ENCODE data around the gene CARD9.
"Not testable (repeated sequence)": the region's sequence is repeated elsewhere in the genome, so short reads cannot be mapped to it uniquely, and the experiment has no call there.

The CARD9 gene

GRCh38 chr9:136322756-136323330, 50.6 kb downstream of the CARD9 start:
- DNase-seq (ENCODE audit: low read depth), result no peak

DNA sequence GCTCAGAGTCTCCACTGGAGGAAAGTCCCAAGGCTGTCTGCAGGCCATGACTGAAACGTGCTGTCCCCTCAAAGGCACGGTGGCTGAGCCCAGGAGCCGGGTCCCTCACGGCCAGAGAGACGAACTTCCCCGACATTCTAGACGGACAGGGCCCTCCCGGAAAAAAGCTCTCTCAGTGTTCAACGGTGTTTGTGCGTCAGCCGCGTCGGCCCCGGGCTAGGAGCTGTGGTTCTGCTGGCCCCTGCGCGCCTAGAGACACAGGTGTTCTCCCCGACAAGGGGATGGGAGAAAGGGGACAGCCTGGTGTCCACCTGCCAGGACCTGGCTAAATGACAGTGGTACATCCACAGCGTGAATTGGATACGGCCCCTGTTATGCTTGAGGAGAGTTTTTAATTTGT, 51.9 kb downstream of the CARD9 start:
- no peak for DNase-seq (ENCODE audit: low read depth)

GRCh38 chr9:136320972-136321371, 52.5 kb downstream of the CARD9 start:
- DNase-seq (ENCODE audit: low read depth), result not testable (repeated sequence)

GRCh38 chr9:136319955-136320354, 53.5 kb downstream of the CARD9 start:
- DNase-seq (ENCODE audit: low read depth), result not testable (repeated sequence)

DNA sequence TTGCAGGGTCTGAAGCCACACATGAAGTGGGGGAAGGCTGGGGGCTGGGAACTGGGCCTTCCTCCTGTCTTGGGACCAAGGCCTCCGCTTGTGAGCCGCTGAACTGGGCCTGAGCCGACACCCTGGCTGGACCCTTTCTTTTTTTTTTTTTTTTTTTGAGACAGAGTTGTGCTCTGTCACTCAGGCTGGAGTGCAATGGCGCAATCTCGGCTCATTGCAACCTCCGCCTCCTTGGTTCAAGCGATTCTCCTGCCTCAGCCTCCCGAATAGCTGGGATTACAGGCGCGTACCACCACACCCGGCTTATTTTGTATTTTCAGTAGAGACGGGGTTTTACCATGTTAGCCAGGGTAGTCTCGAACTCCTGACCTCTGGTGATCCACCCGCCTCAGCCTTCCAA, 54.2 kb downstream of the CARD9 start:
- DNase-seq (ENCODE audit: low read depth), result not testable (repeated sequence)

GRCh38 chr9:136318776-136319241, 54.7 kb downstream of the CARD9 start:
- DNase-seq (ENCODE audit: low read depth), result no peak

DNA sequence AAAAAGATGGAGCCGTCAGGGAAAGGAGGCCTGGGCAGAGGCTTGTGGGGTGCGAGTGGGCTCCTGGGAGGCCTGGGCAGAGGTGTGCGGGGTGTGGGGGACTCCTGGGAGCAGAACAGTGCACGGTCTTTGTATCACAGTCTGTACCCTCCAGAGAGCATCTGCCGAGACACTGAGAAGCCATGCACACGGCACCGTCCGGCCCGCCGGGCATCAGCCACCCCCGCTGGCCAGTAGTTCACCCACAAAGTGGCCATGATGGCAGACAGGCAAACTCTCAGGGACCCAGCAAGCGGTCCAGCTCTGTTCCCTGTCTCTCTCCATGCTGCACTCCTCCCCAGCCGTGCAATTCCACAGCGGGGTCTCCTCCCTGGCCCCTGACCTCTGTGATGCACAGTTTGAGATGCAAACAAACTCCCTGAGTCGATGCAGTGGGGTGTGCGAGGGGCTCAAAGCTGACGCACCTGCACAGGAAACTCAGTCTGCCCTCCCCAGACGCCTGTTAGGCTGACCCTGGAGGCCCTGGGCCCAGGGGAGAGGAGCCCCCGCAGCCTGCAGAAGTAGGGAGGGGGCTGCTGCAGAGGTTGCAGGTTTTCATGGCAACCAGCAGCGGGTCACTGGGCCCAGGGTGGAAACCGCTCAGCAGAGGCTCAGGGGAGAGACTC, 55.2 kb downstream of the CARD9 start:
- no peak for DNase-seq (ENCODE audit: low read depth)

DNA sequence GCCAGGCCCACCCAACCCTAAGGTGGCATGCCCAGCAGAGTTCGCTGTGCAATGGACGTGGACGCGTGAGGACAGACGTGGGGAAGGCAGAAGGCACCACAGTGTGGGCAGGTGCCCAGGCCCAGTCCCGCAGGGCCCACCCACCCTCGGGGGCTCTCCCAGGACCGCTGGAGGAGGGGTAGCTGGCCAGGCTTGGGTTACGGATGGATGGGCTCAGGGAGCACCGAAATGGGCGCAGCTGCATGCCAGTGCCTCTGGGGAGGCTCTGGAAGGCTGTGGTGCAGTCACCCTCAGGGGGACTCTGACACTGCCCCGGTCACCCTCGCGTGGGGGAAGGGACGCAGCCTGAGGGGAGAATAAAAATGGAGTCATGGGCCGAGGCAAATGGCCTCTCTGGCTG, 55.8 kb downstream of the CARD9 start:
- no peak for DNase-seq (ENCODE audit: low read depth)

GRCh38 chr9:136316896-136317676, 56.4 kb downstream of the CARD9 start:
- no peak for DNase-seq (ENCODE audit: low read depth)

DNA sequence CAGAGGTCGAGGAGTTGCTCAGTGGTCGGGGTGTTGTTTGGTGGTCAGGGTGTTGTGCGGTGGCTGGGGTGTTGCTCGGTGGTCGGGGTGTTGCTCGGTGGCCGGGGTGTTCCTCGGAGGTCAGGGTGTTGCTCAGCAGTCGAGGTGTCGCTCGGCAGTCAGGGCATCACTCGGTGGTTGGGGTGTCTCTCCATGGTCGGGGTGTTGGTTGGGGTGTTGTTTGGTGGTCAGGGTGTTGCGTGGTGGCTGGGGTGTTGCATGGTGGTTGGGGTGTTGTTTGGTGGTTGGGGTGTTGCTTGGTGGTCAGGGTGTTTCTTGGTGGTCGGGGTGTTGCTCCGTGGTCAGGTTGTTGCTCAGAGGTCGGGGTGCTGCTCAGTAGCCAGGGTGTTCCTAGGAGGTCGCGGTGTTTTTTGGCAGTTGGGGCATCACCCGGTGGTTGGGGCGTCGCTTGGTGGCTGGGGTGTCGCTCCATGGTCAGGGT, 57.2 kb downstream of the CARD9 start:
- no peak for DNase-seq (ENCODE audit: low read depth)

GRCh38 chr9:136314944-136315343, 58.5 kb downstream of the CARD9 start:
- no peak for DNase-seq (ENCODE audit: low read depth)

DNA sequence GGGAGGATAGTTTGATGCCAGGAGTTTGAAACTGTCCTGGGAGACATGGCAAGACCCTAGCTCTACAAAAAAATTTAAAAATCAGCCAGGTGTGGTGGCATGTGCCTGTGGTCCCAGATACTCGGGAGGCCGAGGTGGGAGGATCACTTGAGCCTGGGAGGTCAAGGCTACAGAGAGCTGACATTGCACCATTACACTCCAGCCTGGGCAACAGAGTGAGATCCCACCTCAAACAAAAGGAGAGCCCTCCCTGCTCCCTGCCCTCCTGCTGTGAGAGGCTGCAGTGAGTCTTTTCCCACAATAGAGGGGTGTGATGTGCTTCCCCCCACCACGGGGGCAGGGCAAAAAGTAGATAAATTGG, 59.4 kb downstream of the CARD9 start:
- DNase-seq (ENCODE audit: low read depth), result no peak

All from stimulated activated CD8-positive, alpha-beta memory T cell treated with anti-CD3 and anti-CD28 coated beads, Interleukin-15, amount 100 ng/mL, for 24 hours (primary cell).